ENCODE measurements around the gene SERPINE2. TPM values are rescaled to one million over a fixed set of nuclear protein-coding genes. Genes with fewer than 3 reads are reported as not detected.
A peak's percentile ranks its signal among the peaks of the same experiment; 100 is the strongest.

Gene SERPINE2
- total RNA-seq, 2 donors from 2014 or later = 1.6 to 4.4 TPM

DNA sequence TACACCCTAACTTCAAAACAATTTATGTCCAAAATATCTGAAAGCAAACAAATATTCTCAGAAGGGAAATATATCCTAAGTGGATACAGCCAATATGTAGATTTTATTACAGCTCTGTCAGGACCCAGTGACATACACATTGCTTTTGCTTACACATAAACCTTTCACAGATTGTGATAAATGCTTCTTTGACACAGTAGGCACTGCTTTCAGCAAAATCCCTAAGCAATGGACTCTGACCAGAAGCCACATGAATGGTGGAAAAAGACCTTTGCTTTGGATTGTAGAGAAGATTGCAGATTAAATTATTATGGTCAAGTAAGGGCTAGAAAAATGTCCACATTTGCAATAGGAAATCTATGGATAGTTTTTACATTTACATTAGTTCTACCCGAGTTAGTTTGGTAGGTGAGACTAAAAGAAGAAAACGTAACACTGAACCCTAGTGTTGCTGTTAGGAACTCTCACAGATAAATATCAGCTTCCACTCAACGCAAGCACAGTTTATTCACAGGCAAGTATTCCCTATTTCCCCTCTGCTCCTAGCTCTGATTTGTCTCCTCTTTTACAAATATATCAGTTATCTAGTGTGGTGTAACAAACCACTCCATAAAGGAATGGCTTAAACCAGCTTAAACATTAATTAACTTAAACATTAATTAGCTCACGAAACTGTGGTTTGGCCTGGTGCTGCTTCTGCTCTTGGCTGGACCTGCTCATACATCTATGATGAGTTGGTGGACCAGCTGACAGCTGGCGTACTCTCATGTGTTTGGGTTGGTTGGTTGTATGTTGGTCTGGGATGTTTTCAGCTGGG is 23.6 kb upstream of the SERPINE2 start:
- WGBS, 2 donors = 39 to 40% methylated on average over 5 of the region's 5 CpGs
- Histone ChIP-seq H3K36me3 (replicated peaks in 1 of 2; ENCODE audit: insufficient read depth in 1 of 2, low read depth in 2 of 2) (no peaks in the 10 kb centered on the region), H3K9me3 (no peaks in the 10 kb centered on the region), H3K4me3 (no peak overlapping the region), H3K27ac (no peak overlapping the region), H3K4me1 (no peaks in the 10 kb centered on the region), H3K27me3 (no peaks in the 10 kb centered on the region)
- intact Hi-C loops (cut with DNase I) = no loop called here
- no peak for DNase-seq
- ATAC-seq = no peak
- TF ChIP-seq, protein P1, sequence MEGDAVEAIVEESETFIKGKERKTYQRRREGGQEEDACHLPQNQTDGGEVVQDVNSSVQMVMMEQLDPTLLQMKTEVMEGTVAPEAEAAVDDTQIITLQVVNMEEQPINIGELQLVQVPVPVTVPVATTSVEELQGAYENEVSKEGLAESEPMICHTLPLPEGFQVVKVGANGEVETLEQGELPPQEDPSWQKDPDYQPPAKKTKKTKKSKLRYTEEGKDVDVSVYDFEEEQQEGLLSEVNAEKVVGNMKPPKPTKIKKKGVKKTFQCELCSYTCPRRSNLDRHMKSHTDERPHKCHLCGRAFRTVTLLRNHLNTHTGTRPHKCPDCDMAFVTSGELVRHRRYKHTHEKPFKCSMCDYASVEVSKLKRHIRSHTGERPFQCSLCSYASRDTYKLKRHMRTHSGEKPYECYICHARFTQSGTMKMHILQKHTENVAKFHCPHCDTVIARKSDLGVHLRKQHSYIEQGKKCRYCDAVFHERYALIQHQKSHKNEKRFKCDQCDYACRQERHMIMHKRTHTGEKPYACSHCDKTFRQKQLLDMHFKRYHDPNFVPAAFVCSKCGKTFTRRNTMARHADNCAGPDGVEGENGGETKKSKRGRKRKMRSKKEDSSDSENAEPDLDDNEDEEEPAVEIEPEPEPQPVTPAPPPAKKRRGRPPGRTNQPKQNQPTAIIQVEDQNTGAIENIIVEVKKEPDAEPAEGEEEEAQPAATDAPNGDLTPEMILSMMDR (IDR thresholded peaks at IDR 0.05) = peak in 2 of 7 experiments; percentile 11 to 17
- TF ChIP-seq POLR2A (IDR thresholded peaks at IDR 0.05) = no peak

GRCh38 chr2:224060783-224061482 is 21.8 kb upstream of the SERPINE2 start:
- Histone ChIP-seq H3K27ac (no peak overlapping the region), H3K36me3 (replicated peaks in 1 of 2; ENCODE audit: insufficient read depth in 1 of 2, low read depth in 2 of 2) (no peaks in the 10 kb centered on the region), H3K4me1 (no peaks in the 10 kb centered on the region), H3K9me3 (no peaks in the 10 kb centered on the region), H3K4me3 (no peak overlapping the region), H3K27me3 (no peaks in the 10 kb centered on the region)
- WGBS, 2 donors = 87 to 88% methylated on average over 2 of the region's 2 CpGs
- no peak for DNase-seq
- intact Hi-C loops (cut with DNase I) = no loop called here
- ATAC-seq = no peak
- TF ChIP-seq POLR2A (IDR thresholded peaks at IDR 0.05) = no peak
- TF ChIP-seq, protein P1 (IDR thresholded peaks at IDR 0.05) = no peak

DNA sequence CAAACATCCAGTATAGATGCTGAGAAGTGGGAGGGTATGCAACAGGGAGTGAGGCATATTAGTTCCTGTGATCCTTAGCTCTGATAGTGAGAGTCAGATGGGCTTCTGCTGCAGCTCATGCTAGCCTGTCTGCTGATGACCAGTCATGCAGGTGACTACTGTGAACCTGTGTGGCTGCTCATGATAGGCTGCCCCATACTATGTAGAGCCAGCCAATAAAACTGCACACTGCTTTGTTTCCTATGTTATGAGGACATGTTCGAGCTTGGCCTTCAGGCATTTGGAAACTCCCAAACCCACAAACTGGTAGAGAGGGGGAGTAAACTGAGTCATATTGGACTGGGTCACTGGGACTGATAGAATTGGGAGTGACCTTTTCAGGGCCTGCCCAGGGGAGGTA is 20.1 kb upstream of the SERPINE2 start:
- TF ChIP-seq POLR2A (IDR thresholded peaks at IDR 0.05) = no peak
- TF ChIP-seq, protein P1 (IDR thresholded peaks at IDR 0.05) = no peak
- ATAC-seq (no peak), DNase-seq (no peak)
- no peak overlapping the region for H3K27ac ChIP-seq
- intact Hi-C loops (cut with DNase I) = no loop called here
- no peaks in the 10 kb centered on the region for H3K4me1 ChIP-seq
- H3K36me3 ChIP-seq (replicated peaks in 1 of 2; ENCODE audit: insufficient read depth in 1 of 2, low read depth in 2 of 2) = no peaks in the 10 kb centered on the region
- no peaks in the 10 kb centered on the region for H3K27me3 ChIP-seq
- H3K4me3 ChIP-seq = no peak overlapping the region
- WGBS, 2 donors = 100% methylated on average over 1 of the region's 1 CpG; no CpG with 5 or more reads in 1 of the 2 donors
- no peaks in the 10 kb centered on the region for H3K9me3 ChIP-seq

- intact Hi-C loops (cut with DNase I) = no loop called here
- H3K27ac ChIP-seq = no peak overlapping the region
- no peak overlapping the region for H3K4me3 ChIP-seq
- DNase-seq (no peak), ATAC-seq (no peak)
- no peaks in the 10 kb centered on the region for H3K4me1 ChIP-seq
- TF ChIP-seq POLR2A (IDR thresholded peaks at IDR 0.05) = no peak
- TF ChIP-seq, protein P1 (IDR thresholded peaks at IDR 0.05) = no peak
- no peaks in the 10 kb centered on the region for H3K27me3 ChIP-seq
- 57 to 66% methylated on average over 2 of the region's 2 CpGs for WGBS, 2 donors
- H3K36me3 ChIP-seq (replicated peaks in 1 of 2; ENCODE audit: insufficient read depth in 1 of 2, low read depth in 2 of 2) = no peaks in the 10 kb centered on the region
- H3K9me3 ChIP-seq = no peaks in the 10 kb centered on the region
These were observed 19.1 kb upstream of the SERPINE2 start for GRCh38 chr2:224058048-224058775.

All from body of pancreas (tissue), 4 donors.